ENCODE results near the gene PRUNE2. TPM values are rescaled to one million over a fixed set of nuclear protein-coding genes. Genes with fewer than 3 reads are reported as not detected.

PRUNE2 gene
- total RNA-seq, 1 donor from 2014 or later: 3.1 TPM

- Histone ChIP-seq H3K4me3 (no peak overlapping the region), H3K36me3 (no peaks in the 10 kb centered on the region), H3K27me3 (ENCODE audit: low read depth) (peaks cover 18% of the 10 kb centered on the region), H3K4me1 (no peaks in the 10 kb centered on the region), H3K9me3 (replicated peaks) (no peaks in the 10 kb centered on the region), H3K27ac (replicated peaks) (no peak overlapping the region)
- TF ChIP-seq, protein P1, sequence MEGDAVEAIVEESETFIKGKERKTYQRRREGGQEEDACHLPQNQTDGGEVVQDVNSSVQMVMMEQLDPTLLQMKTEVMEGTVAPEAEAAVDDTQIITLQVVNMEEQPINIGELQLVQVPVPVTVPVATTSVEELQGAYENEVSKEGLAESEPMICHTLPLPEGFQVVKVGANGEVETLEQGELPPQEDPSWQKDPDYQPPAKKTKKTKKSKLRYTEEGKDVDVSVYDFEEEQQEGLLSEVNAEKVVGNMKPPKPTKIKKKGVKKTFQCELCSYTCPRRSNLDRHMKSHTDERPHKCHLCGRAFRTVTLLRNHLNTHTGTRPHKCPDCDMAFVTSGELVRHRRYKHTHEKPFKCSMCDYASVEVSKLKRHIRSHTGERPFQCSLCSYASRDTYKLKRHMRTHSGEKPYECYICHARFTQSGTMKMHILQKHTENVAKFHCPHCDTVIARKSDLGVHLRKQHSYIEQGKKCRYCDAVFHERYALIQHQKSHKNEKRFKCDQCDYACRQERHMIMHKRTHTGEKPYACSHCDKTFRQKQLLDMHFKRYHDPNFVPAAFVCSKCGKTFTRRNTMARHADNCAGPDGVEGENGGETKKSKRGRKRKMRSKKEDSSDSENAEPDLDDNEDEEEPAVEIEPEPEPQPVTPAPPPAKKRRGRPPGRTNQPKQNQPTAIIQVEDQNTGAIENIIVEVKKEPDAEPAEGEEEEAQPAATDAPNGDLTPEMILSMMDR (IDR thresholded peaks at IDR 0.05; ENCODE audit: borderline replicate concordance): no peak
- no peak for DNase-seq
- intact Hi-C loops (cut with micrococcal nuclease): no loop called here
Measured at GRCh38 chr9:76758476-76758875, 147.4 kb downstream of the PRUNE2 start.

DNA sequence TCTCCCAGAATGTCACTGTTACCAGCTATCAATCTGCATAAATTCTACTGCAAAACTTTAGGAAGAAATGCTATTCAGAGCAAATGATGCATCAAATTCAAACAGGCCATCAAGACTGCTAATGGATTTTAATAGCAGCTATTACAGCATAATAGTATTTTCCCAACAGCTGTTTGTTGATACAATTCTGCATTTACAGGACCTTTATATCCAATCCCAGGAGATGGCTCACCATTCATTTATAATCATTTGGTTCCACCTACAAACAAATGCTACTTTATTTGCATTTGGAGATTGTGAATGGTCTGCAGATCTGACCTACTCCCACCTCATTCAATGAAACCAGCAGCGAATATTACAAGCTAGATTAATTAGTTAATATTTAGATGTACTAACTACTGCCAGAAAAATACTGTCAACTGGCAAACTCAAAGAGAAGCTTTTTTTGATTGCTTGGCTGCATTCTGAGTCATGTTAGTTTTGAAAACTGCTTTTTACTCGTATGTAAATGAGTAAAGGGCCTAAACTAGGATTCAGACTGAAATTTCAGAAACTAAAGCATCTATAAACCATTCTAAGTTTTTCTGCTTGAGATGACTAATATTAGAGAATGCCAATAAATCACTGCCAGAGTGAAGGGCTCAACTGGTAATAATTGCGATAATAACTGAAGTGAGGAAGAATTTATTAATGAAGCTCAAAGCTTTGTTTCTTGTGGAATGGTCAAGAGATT is 148.8 kb downstream of the PRUNE2 start:
- Histone ChIP-seq H3K27me3 (ENCODE audit: low read depth) (peaks cover 18% of the 10 kb centered on the region), H3K9me3 (replicated peaks) (no peaks in the 10 kb centered on the region), H3K27ac (replicated peaks) (no peak overlapping the region), H3K4me3 (no peak overlapping the region), H3K4me1 (no peaks in the 10 kb centered on the region), H3K36me3 (no peaks in the 10 kb centered on the region)
- no peak for DNase-seq
- TF ChIP-seq, protein P1 (IDR thresholded peaks at IDR 0.05; ENCODE audit: borderline replicate concordance): no peak
- intact Hi-C loops (cut with micrococcal nuclease): no loop called here

- no peaks in the 10 kb centered on the region for H3K9me3 ChIP-seq (replicated peaks)
- TF ChIP-seq, protein P1 (IDR thresholded peaks at IDR 0.05; ENCODE audit: borderline replicate concordance): no peak
- no peaks in the 10 kb centered on the region for H3K36me3 ChIP-seq
- H3K4me1 ChIP-seq: no peaks in the 10 kb centered on the region
- intact Hi-C loops (cut with micrococcal nuclease): no loop called here
- no peak overlapping the region for H3K4me3 ChIP-seq
- H3K27me3 ChIP-seq (ENCODE audit: low read depth): peaks cover 18% of the 10 kb centered on the region
- no peak for DNase-seq
- H3K27ac ChIP-seq (replicated peaks): no peak overlapping the region
Measured at GRCh38 chr9:76756268-76756640, 149.7 kb downstream of the PRUNE2 start.

GRCh38 chr9:76751001-76751400 is 154.9 kb downstream of the PRUNE2 start:
- DNase-seq: no peak
- Histone ChIP-seq H3K9me3 (replicated peaks) (no peaks in the 10 kb centered on the region), H3K4me1 (no peaks in the 10 kb centered on the region), H3K27me3 (ENCODE audit: low read depth) (peaks cover 12% of the 10 kb centered on the region), H3K36me3 (no peaks in the 10 kb centered on the region), H3K4me3 (no peak overlapping the region), H3K27ac (replicated peaks) (no peak overlapping the region)
- TF ChIP-seq, protein P1 (IDR thresholded peaks at IDR 0.05; ENCODE audit: borderline replicate concordance): no peak
- intact Hi-C loops (cut with micrococcal nuclease): no loop called here

DNA sequence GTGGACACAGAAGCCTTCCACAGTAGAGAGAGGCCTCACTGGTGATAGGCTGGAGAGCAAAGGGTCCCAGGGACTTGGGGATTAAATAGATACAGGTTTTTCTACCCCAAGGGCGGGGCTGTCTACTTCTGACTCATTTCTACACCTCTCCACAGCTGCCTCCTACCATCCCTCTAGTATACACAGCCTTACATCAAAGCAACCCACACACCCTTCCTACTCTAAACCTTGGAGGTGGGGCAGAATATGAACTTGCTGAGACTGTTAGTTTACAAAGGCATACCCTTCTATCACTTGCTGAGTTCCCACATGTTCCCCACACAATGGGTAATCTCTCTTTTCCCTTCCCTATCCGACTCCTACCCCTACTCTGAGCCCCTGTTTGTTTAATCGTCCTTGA is 161.6 kb downstream of the PRUNE2 start:
- no peak overlapping the region for H3K27ac ChIP-seq (replicated peaks)
- no peak overlapping the region for H3K4me3 ChIP-seq
- H3K36me3 ChIP-seq: no peaks in the 10 kb centered on the region
- peaks cover 24% of the 10 kb centered on the region for H3K27me3 ChIP-seq (ENCODE audit: low read depth)
- no peak for DNase-seq
- peaks cover 13% of the 10 kb centered on the region for H3K9me3 ChIP-seq (replicated peaks)
- H3K4me1 ChIP-seq: no peaks in the 10 kb centered on the region
- intact Hi-C loops (cut with micrococcal nuclease): no loop called here
- TF ChIP-seq, protein P1 (IDR thresholded peaks at IDR 0.05; ENCODE audit: borderline replicate concordance): no peak
